Epithelial cell of prostate (primary cell): ENCODE results near the gene DLEC1.

Experiments
- DNase-seq: peaks from one replicate; pipeline ENCODE4 v3.0.0-alpha.2; 2011; ENCODE audit warnings: low read depth, low spot score
- H3K27ac ChIP-seq: fragments of 450-650 bp; 2 replicates; pipeline ENCODE4 v1.5.1; 2017; ENCODE audit warnings: mild to moderate bottlenecking

The DLEC1 gene

DNA sequence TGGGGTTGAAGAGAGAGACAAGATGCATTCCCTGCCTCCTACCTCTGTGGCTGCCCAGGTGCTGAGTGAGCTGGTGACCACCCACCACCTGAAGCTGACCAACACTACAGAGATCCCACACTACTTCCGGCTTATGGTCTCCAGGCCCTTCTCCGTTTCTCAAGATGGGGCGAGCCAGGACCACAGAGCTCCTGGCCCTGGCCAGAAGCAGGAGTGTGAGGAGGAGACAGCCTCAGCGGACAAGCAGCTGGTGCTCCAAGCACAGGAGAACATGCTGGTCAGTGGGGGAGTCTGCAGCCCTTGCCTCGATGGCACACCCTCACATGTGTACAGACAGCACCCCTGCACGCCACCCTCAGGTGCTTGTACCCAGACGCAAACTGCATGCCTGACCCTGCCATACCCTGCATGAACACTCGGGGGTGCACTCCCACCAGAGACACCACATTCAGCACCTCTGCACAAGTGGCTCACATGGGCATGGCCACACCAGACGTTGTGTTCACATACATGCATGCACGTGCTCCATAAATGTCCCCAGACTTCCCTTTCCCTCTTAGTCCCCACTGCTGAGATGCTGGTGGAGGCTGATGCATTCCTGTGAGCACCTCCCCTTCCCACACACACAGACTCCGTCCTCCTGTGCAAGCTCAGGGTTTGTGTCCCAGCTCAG is 78.9 kb downstream of the DLEC1 start:
- no peak for DNase-seq
- no peak overlapping the region for H3K27ac ChIP-seq

DNA sequence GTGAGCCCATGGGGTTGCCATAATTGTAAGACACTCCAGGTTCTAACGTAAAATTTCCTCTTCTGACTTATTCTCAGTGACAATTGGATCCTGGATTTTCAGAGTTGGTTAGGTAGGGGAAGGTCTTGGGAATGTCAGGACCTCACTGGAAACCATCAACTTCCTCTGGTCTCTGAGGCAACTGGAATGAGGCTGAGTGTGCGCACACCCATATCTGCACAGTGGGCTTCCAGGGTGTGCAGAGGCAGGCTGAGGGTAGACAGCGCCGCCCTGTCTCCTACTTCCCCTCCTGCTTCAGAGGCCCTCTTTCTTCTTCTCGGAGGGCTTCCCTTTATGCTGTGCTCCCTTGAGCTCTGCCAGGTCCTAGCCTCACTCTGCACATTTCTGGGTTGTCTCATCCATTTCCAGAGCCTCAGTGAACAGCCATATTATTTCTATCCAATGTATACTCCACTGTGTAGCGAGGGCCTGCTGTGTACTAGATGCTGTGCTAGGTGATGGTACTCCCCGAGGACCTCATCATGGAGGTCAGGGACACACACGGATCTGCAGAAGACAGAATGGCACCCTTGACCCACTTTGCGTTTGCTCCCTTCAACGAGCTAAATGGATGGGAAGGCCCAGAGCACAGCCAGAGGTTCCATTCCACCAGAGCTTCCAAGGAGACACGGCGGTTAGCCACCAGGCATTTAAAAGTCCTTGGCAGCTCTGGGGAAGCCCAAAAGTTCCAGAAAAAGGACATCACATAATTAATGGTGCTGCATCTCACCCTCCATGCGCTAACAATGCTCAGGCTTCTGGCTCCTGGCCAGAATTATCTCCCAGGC is 79.6 kb downstream of the DLEC1 start:
- no peak overlapping the region for H3K27ac ChIP-seq
- DNase-seq = no peak

DNA sequence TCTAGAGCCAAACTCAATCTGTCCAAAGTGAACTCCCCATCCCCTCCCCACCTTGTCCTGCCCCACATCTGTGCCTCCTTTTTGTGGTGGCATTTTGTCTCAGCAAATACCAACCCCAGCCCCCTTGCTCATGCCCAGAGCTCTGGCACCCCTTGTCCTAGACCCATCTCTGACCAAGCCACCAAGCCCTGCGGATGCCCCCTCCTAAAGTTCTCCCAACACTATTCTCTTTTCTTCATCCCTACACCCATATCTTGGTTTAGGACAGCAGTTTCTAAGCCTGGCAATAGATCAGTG is 80.2 kb downstream of the DLEC1 start:
- no peak for DNase-seq
- H3K27ac ChIP-seq = no peak overlapping the region

DNA sequence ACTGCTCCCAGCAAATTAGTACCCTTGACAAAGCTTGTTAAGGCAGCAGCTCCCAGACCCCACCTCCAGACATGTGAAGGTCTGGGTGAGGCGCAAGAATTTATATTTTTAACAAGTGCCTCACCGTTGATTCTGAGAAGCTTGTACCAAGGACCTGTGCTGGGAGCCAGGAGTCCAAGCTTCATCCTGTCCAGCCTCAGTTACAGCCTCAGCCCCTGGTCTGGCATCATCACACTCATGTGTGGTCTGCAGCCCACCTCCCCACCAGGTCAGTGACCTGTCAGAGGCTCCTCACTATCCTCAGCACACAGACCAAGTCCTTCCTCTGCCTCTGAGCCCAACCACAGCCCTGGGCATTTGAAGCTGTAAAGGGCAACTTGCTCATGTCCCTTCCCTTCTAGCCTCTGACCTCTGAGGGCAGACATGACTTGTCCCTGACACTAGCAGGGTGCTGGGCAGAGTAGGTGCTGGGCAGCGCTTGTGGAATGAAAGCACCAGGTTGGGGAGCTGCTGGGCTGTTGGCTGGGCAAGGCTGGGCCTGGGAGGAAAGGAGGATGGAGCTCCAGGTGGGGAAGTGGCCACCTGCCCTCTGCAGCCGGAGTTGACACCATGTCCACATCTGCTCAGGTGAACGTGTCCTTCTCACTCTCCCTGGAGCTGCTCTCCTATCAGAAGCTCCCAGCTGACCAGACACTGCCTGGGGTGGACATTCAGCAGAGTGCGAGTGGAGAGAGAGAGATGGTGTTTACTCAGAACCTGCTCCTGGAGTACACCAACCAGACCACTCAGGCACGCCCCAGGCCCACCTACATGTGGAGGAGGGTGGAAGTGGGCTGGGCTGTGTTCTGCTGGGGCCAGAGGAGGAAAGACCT is 81.0 kb downstream of the DLEC1 start:
- H3K27ac ChIP-seq = no peak overlapping the region
- DNase-seq = no peak

DNA sequence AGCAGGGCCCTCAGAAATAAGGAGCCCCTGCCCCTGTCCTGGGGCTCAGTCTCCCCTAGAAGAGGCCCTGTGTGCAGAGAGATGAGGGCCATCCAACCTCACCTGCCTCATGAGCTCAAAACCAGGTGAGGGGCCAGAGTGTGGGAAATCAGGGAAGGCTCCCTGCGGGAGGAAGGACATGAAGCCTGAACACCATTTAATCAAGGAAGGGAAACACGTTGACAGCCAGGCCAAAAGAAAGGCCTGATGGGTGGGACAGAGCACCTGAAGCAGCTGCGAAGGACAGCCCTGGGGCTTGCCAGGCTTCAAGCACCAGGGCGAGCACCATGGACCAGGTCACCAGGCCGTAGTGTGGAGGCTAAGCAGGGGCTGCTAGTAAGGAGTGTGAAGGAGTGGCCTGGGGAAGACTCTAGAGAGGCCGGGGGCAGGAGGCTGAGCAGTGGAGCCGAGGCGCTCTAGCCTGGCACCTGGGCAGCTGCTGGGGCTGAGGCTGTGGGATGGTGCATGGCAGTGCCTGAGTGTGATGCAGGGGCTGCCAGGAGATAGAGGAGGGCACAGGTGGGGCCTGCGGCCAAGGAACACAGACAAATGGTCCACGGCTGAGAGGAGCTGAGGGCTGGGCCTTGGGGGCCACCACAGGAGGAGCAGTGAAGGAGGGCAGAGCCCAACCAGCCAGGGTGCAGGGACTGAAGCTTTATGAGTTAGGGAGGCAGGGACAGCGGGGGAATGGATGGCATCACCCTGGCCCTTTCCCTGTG is 81.9 kb downstream of the DLEC1 start:
- no peak for DNase-seq
- no peak overlapping the region for H3K27ac ChIP-seq

DNA sequence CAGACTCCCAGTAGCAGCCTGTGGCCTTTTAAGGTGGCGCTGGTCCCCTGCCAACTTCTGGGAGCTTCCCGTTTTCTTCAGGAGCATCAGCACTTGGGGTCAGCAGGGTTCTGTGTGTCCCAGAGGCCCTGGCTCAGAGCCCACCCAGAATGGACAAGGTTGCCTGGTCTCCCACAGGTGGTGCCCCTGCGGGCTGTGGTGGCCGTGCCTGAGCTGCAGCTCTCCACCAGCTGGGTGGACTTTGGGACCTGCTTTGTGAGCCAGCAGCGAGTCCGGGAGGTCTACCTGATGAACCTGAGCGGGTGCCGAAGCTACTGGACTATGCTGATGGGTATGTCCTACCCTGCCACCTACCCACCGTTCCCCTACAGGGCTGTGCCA is 82.4 kb downstream of the DLEC1 start:
- no peak overlapping the region for H3K27ac ChIP-seq
- no peak for DNase-seq

DNA sequence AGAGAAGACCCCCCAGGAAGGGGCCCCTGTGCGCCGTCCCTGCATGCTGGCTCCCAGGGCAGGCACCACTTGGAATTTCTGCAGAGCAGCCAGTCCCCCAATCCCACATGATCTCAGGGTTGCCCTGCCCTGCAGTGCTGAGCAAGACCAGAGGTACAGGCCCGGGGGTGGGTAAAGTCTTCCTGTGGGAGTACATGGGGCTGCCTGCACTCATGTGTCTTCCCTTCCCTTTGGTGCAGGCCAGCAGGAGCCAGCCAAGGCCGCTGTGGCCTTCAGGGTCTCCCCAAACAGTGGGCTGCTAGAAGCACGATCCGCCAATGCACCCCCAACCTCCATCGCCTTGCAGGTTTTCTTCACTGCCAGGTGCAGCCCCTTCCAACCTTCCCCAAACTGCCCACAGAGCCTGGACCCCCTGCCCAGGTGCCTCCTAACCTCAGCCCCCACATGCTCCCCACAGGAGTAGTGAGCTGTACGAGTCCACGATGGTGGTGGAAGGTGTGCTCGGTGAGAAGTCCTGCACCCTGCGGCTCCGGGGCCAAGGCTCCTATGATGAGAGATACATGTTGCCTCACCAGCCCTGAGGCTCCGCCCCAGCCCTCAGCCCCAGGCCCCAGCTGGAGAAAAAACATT is 82.9 kb downstream of the DLEC1 start:
- H3K27ac ChIP-seq = no peak overlapping the region
- DNase-seq = no peak

DNA sequence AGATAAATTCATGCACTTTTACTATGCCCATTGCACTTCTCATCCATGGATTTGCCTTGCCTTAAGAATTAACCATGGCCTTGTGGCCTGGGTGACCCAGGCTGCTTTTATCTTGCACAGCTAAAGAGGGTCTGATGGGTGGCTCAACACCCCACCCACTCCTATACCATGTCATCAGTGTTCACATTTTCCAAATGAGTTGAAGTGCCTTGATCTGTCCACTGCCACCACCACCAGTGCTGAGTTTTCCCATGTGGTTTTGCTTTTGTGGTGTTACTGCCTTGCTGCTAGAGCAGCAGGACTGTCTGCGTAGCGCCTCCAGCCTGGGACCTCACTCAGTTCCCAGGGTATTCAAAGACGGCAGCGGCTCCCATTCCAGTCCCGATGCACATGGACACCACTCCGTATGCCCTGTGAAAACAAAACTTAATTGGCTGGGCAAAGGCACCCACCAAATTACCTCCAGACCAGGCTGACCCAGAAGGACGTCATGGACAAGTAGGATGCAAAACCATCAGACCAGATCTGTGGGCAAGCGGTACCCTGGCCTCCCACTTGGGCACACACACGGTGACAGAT is 83.8 kb downstream of the DLEC1 start:
- H3K27ac ChIP-seq = no peak overlapping the region
- no peak for DNase-seq

DNA sequence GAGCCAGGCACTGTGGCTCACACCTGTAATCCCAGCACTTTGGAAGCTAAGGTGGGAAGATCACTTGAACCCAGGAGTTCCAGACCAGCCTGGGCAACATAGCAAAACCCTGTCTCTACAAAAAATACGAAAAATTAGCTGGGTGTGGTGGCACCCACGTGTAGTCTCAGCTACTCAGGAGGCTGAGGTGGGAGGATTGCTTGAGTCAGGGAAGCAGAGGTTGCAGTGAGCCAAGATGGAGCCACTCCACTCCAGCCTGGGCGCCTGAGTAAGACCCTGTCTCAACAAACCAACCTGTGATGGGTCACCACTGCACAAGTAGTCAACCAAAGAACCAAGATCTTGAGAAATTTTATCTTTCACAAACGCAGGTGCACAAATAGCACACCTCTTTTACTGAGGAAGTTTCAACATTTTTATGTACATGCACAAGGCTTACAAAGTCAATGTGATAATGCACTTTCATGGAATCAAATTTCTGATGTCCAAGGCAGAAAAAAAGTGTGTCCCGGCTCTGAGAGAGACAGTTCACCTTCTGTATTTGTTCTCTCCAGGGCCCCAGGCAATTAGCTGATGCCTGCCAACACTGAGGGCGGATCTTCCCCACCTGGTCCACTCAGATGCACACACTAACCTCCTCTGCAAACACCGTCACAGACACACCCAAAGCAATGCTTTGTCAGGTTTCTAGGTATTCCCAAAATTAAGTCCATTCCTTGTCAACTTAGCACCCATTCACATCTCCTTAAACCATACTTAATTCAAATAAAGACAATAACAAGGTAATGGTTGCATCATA is 85.5 kb downstream of the DLEC1 start:
- no peak overlapping the region for H3K27ac ChIP-seq
- no peak for DNase-seq

DNA sequence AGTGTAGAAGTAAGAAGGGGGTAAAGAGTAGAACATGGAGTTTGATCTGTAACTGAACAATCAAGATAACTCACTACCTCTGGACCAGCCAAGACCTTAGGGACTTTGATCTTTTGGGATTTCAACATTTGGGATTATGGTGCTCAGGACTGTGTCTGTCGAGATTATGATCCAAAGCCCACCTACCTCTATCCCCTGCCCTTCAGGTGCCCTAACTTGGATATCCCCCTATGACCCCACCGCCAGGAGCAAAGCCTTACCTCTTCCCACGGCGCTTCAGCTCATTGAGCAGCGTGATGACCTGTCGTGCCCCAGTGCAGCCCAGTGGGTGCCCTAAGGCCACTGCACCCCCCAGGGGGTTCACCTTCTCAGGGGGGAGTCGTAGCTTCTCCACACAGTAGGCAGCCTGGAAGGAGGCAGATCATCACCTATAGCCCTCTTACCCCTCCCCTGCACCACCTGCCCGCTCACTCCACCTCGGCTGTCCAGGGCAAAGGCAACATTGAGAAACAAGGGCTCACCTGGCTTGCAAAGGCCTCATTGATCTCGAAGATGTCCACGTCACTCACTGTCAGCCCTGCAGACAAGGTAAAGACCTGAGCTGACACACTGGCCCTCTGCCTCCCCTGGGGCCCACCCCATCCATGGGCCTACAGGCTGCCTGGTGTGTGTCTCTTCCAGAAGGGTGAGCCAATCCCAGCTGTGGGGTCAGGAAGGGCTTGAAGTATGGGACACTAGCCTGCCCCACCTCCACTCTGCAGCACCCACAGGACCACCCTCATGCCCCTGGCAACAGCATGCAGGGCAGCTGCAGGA is 86.5 kb downstream of the DLEC1 start:
- no peak for DNase-seq

DNA sequence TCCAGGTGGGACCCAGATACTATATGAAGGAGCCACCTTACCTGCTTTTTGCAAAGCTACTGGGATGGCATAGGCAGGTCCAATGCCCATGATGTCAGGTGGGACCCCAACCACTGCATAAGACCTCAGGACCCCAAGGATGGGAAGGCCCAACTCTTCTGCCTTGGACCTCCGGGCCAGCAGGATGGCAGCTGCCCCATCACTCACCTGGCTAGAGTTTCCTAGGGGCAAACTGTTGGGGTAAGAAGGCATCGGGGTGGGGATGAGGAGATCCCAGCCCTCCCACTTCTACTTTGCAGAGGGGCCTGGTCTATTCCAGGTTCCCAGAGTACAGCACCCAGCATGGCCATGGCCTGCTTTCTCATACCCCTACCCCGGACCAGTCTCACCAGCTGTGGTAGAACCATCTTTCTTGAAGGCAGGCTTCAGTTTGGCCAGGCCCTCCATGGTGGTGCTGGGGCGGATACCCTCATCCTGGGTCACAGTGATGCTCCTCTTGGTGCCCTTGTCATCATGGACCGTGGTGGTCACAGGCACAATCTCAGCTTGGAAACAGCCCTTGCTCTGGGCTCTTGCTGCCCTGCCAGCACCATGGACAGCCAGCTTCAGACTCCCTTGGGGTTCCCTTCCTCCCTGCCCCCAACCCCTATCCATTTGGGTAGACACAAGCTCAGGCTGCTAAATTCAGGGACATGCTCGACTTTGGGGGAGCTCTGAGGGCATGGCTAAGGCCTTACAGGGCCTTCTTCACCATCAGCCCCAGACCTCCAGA is 87.3 kb downstream of the DLEC1 start:
- no peak overlapping the region for H3K27ac ChIP-seq
- DNase-seq = no peak

More for the DNA sequence above, 86.5 kb downstream of the DLEC1 start:
- no peak overlapping the region for H3K27ac ChIP-seq

DNA sequence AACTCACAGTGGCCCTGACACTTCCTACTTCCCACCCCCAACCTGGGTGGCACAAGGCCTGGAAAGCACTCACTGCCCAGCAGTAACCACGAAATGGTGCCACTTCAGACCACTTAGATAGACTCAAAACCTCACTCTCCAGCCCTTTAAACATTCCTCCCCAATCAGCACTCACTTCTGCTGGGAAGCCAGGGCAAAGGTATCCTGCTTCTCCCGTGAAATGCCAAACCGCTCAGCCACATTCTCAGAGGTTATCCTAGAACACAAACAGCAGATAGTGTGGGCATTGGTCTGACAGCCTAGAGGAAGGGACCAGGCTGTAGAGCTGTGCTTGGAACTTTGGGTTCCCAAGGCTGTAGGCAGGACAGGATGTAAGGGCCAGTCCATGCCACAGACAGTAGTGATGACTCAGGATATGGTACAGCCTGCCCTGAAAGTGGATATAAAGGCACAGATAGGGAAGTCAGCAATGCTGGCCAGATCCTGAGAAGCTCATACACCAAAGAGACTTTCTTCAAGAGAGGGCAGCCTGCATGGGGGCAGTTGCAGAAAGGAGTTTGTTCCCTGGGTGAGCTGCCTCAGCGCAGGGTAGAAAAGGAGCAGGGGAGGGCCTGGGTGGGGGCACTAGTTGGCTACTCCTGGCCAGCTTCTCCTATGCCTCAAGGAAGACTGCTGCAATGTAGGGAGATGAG is 88.7 kb downstream of the DLEC1 start:
- no peak for DNase-seq
- H3K27ac ChIP-seq = no peak overlapping the region

DNA sequence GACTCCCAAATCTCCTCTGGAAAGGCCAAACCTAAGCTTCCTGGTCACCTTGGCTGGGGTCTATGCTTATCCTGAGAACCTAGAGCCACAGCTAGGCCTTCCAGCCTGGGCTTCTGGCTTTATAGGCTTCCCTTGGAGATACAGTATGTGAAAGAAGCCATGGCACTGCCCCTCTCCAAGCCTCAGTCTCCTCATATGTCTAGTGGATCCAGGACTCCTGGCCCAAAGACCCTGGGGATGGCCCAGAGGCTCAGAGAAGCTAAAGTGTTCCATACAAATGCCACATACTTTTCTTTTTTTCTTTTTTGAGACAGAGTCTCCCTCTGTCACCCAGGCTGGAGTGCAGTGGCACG is 89.3 kb downstream of the DLEC1 start:
- H3K27ac ChIP-seq = no peak overlapping the region
- DNase-seq = no peak

DNA sequence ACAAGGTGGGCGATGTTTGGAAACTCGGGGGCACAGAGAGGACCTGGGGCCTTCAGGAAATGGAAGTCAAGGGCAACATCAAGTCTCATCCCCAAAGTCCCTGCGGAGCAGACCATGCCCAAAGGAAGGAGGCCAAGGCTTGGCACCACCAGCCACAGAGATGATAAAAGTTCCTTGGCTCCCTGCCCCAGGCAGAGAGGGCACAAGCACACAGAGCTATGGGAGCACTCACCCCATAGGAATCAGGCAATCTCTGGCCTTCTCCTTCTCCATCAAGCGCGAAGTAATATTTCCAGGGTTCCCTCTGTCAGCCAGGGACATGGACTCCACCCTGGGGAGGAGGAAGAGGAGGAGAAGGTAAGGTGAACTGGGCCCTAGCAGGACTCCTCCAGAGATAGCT is 90.0 kb downstream of the DLEC1 start:
- H3K27ac ChIP-seq = no peak overlapping the region
- DNase-seq = no peak

DNA sequence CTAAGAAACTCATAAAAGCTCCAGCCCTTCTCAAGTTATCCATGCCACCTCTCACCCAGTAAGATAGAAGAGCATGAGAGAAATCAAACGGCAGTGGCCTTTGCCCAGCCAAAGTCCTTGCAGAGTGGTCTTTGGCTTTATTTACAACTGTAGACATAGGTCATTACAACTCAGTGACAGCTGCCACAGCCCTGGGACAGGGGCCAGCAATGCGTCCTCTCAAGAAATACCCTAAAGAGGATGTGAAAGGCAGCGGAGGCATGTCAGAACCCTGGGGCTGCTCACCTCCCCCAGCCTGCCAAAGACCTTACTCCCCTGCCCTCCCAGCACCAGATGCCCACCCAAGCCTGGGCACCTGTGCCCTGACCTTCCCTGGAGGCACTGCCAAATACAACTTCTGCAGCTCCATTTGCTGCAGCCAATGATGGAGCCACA is 91.6 kb downstream of the DLEC1 start:
- no peak for DNase-seq
- no peak overlapping the region for H3K27ac ChIP-seq

DNA sequence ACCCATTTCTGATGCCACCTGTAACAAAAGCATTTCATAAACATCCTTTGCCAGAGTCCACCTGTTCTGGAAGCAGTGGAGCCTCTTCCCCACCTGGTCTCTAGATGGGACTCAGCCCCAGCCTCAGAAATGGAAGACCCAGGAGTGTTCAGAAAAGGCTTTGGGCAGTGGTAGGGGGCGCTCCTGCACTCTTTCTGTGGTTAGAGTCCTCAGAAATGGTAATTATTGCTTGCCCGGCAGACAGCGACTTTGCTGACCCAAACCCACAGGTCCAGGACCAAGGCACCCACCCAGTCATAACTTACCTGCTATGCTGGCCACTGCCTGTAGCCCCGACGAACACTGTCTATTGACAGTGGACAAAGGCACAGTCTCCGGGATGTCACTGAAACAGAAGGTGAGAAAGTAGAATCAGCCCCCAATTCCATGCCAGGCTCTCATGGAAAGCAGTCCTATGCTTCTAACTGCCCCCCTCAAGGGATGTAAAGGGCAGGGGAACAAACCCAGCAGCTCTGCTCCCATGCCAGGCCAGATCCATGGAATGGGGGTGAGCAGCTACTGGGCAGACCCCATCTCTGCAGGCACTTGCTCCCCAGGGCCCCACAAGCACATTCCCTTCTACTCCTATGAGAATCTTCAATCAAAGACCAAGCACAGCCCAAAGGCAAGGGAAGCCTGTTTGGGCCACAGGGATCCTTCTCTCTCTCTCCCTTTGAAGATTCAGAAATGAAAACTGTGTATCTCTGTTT is 92.8 kb downstream of the DLEC1 start:
- H3K27ac ChIP-seq = no peak overlapping the region
- no peak for DNase-seq
